Measurements from ENCODE around the gene AADACL3.

GRCh38 chr1:12760256-12760795 is 44.4 kb downstream of the AADACL3 start:
- TF ChIP-seq EZH2 (IDR thresholded peaks at IDR 0.05; ENCODE audit: insufficient read depth, low read length), result no peak
- no peak for TF ChIP-seq CTCF (IDR thresholded peaks at IDR 0.05; ENCODE audit: insufficient read depth, low read depth, low read length)

All from astrocyte (in vitro differentiated cells and primary cell).